Measurements from ENCODE around the gene PAAF1.

DNA sequence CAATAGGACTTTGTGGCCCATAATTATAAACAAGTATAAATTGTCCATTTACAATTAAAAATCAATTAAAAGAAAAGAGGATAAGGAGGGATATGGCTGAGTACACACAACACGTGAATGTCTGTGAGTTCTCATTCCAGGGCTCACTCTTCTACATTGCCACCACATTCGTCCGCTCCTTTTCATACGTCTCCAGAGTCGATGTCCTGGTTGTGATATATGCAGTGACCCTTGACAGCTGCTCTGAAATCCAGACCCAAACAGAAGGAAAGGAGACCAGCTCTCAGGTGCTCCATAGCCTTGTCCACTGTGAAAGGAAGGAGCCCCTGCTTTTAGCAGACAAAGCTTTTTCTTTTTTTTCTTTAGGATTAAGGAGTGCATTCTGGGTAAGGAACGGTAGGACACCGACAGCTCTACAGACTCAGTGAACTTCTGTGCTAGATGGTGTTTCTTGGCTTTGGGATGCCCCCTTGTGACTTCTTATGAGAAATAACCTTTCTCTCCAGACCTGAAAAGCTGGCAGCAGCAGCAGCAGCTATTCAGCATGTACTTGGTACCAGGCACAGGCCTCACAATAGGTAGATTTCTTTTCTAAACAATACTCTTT, 54.3 kb downstream of the PAAF1 start:
- TF ChIP-seq, protein P1, sequence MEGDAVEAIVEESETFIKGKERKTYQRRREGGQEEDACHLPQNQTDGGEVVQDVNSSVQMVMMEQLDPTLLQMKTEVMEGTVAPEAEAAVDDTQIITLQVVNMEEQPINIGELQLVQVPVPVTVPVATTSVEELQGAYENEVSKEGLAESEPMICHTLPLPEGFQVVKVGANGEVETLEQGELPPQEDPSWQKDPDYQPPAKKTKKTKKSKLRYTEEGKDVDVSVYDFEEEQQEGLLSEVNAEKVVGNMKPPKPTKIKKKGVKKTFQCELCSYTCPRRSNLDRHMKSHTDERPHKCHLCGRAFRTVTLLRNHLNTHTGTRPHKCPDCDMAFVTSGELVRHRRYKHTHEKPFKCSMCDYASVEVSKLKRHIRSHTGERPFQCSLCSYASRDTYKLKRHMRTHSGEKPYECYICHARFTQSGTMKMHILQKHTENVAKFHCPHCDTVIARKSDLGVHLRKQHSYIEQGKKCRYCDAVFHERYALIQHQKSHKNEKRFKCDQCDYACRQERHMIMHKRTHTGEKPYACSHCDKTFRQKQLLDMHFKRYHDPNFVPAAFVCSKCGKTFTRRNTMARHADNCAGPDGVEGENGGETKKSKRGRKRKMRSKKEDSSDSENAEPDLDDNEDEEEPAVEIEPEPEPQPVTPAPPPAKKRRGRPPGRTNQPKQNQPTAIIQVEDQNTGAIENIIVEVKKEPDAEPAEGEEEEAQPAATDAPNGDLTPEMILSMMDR (IDR thresholded peaks at IDR 0.05), result peak in 7 of 12 donors; percentile 13 to 26 (median 22)
- no peak for TF ChIP-seq POLR2A (IDR thresholded peaks at IDR 0.05)
